SK-N-SH (cell line): ENCODE measurements around the gene BARD1.

Experiments
- EP300 ChIP-seq, 2 experiments: IDR thresholded peaks; 2 replicates each; pipeline versions ENCODE4 v1.4.0 to v1.6.1; 2012; ENCODE audit warnings: borderline replicate concordance in 1 of 2, low read depth in 1 of 2, low read length in 1 of 2
- FOSL2 ChIP-seq: IDR thresholded peaks from 2 replicates; pipeline ENCODE4 v1.4.0; 2012; ENCODE audit warnings: low read depth, mild to moderate bottlenecking, moderate library complexity, borderline replicate concordance
- JUND ChIP-seq: IDR thresholded peaks from 2 replicates; pipeline ENCODE4 v1.4.0; 2012
- MAX ChIP-seq: IDR thresholded peaks from 2 replicates; pipeline ENCODE4 v1.4.0; 2012; ENCODE audit warnings: low read depth
- MEF2A ChIP-seq: IDR thresholded peaks from 2 replicates; pipeline ENCODE4 v1.4.0; 2012; ENCODE audit warnings: low read depth, borderline replicate concordance
- RAD21 ChIP-seq: IDR thresholded peaks from 2 replicates; pipeline ENCODE4 v1.6.1; 2012; ENCODE audit warnings: mild to moderate bottlenecking, low read length
- RFX5 ChIP-seq: IDR thresholded peaks from 2 replicates; pipeline ENCODE4 v1.6.1; 2012; ENCODE audit warnings: mild to moderate bottlenecking, improper control_type of control experiment, low read length
- TAF1 ChIP-seq: IDR thresholded peaks from 2 replicates; pipeline ENCODE4 v1.6.1; 2012; ENCODE audit warnings: low read depth, mild to moderate bottlenecking, low read length, moderate library complexity, borderline replicate concordance
- TEAD4 ChIP-seq: IDR thresholded peaks from 2 replicates; pipeline ENCODE4 v1.4.0; 2012; ENCODE audit warnings: mild to moderate bottlenecking, borderline replicate concordance; ENCODE audit not compliant: insufficient read depth
- TF ChIP-seq, protein P1 (sequence below): fragments of 200-600 bp; sonication (generic); IDR thresholded peaks from 2 replicates; pipeline ENCODE4 v1.6.1; 2017; ENCODE audit warnings: antibody characterized with exemption, mild to moderate bottlenecking, moderate library complexity
- TF ChIP-seq, protein P2 (sequence below): IDR thresholded peaks from 2 replicates; pipeline ENCODE4 v1.4.0; 2012; ENCODE audit warnings: low read depth, borderline replicate concordance

- TF ChIP-seq, protein P1, sequence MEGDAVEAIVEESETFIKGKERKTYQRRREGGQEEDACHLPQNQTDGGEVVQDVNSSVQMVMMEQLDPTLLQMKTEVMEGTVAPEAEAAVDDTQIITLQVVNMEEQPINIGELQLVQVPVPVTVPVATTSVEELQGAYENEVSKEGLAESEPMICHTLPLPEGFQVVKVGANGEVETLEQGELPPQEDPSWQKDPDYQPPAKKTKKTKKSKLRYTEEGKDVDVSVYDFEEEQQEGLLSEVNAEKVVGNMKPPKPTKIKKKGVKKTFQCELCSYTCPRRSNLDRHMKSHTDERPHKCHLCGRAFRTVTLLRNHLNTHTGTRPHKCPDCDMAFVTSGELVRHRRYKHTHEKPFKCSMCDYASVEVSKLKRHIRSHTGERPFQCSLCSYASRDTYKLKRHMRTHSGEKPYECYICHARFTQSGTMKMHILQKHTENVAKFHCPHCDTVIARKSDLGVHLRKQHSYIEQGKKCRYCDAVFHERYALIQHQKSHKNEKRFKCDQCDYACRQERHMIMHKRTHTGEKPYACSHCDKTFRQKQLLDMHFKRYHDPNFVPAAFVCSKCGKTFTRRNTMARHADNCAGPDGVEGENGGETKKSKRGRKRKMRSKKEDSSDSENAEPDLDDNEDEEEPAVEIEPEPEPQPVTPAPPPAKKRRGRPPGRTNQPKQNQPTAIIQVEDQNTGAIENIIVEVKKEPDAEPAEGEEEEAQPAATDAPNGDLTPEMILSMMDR: no peak
- TF ChIP-seq EP300 (IDR thresholded peaks at IDR 0.05; ENCODE audit: borderline replicate concordance in 1 of 2, low read depth in 1 of 2, low read length in 1 of 2) (no peak), TAF1 (no peak), MAX (no peak), MEF2A (no peak), FOSL2 (no peak), RAD21 (no peak), RFX5 (no peak), JUND (no peak), TEAD4 (no peak)
- TF ChIP-seq, protein P2, sequence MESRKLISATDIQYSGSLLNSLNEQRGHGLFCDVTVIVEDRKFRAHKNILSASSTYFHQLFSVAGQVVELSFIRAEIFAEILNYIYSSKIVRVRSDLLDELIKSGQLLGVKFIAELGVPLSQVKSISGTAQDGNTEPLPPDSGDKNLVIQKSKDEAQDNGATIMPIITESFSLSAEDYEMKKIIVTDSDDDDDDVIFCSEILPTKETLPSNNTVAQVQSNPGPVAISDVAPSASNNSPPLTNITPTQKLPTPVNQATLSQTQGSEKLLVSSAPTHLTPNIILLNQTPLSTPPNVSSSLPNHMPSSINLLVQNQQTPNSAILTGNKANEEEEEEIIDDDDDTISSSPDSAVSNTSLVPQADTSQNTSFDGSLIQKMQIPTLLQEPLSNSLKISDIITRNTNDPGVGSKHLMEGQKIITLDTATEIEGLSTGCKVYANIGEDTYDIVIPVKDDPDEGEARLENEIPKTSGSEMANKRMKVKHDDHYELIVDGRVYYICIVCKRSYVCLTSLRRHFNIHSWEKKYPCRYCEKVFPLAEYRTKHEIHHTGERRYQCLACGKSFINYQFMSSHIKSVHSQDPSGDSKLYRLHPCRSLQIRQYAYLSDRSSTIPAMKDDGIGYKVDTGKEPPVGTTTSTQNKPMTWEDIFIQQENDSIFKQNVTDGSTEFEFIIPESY: no peak
Observed at GRCh38 chr2:214801768-214802397, 7.6 kb downstream of the BARD1 start.
